Fibroblast of the aortic adventitia (primary cell): ENCODE results near the gene VIPR2. TPM values are rescaled to one million over a fixed set of nuclear protein-coding genes. Genes with fewer than 3 reads are reported as not detected.
"Not testable (repeated sequence)": the region's sequence is repeated elsewhere in the genome, so short reads cannot be mapped to it uniquely, and the experiment has no call there.

Source experiments
- DNase-seq: peaks from one replicate; pipeline ENCODE4 v3.0.0-alpha.2; 2010; ENCODE audit warnings: low read depth
- H3K4me3 ChIP-seq: 2 replicates; pipeline ENCODE4 v1.5.1; 2011; ENCODE audit warnings: low read depth, mild to moderate bottlenecking, control low read depth, low read length, moderate library complexity
- CTCF ChIP-seq: IDR thresholded peaks from 2 replicates; pipeline ENCODE4 v1.5.1; 2011; ENCODE audit warnings: mild to moderate bottlenecking, low read length, control low read depth, inconsistent platforms; ENCODE audit not compliant: insufficient read depth
- total RNA-seq: library from RNA; depleted of rRNA; stranded (reverse); fragments of >200 nt; gene quantifications from 2 replicates; pipeline ENCODE4 v1.2.3, GENCODE V29; 2012; ENCODE audit warnings: low replicate concordance

The VIPR2 gene
- total RNA-seq, 1 donor: not detected

DNA sequence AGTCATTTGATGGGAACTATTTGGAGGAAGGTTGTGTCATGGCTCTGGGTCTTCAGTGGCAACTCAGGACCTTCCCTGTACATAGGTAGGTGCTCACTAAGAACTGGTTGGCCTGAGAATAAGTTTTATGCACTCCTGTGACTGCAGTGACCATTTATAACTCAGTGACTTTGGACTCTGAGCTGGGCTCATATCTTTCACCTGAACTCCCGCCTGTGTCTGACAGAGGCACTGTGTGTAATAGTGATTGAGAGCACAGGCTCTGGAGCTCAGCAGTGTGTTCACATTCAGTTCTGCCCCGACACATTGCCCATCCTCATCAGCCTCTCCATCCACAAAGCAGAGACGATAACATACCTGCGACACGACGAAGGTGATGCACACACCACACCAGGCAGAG is 34.6 kb upstream of the VIPR2 start:
- no peak overlapping the region for H3K4me3 ChIP-seq
- no peak for TF ChIP-seq CTCF

GRCh38 chr7:159177284-159177953 is 32.8 kb upstream of the VIPR2 start:
- no peak for TF ChIP-seq CTCF
- no peak overlapping the region for H3K4me3 ChIP-seq
- no peak for DNase-seq

More for the DNA sequence above, 34.6 kb upstream of the VIPR2 start:
- no peak for DNase-seq

GRCh38 chr7:159175792-159176191 is 31.1 kb upstream of the VIPR2 start:
- H3K4me3 ChIP-seq: no peak overlapping the region
- DNase-seq: no peak
- TF ChIP-seq CTCF: no peak

GRCh38 chr7:159175100-159175499 is 30.4 kb upstream of the VIPR2 start:
- DNase-seq, H3K4me3 ChIP-seq: not testable (repeated sequence)

DNA sequence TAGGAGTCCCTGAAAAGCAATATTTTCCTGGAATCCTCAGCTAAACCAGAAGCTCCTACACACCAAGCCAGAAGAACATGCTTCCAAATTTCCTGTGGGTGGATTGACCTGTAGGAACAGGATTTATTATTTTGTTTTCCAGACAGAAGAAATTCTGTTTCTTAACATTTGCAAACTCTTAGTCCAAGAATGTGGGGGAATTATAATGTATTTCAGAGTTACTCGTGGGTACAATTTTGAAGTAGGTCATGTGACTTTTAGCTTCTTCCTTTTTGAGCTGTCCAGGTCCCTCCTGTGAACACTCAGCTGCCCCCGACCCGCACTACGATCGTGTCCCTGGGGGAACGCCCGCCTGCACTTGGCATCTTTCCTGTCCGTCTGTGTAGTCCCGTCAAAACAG is 27.7 kb upstream of the VIPR2 start:
- H3K4me3 ChIP-seq: no peak overlapping the region
- TF ChIP-seq CTCF: no peak
- DNase-seq: no peak

GRCh38 chr7:159169391-159169790 is 24.7 kb upstream of the VIPR2 start:
- TF ChIP-seq CTCF: no peak
- no peak for DNase-seq

DNA sequence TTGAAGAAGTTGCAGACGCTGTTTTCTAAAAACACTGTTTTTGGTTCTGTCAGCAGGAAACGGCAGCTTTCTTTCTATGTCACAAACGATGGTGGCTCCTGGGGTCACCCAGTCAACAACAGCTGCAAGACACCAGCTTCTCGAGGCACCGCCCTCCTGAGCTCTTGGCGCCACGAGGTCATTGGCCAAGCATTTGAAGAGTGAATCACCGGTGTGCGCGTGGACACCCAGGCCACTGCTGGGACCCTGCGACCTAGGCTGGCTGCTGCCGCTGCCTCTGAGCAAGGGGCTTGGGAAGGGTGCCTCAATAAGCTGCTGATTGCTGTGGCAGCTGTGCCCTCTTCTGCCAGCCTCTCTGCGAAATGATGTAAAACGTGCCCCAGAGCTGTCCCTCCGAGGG is 22.5 kb upstream of the VIPR2 start:
- TF ChIP-seq CTCF: no peak
- no peak overlapping the region for H3K4me3 ChIP-seq
- no peak for DNase-seq

More at GRCh38 chr7:159169391-159169790, 24.7 kb upstream of the VIPR2 start:
- no peak overlapping the region for H3K4me3 ChIP-seq
